Measurements from ENCODE around the gene EXD3.

- TF ChIP-seq POLR2A (IDR thresholded peaks at IDR 0.05), result no peak
- no peak for TF ChIP-seq CTCF (IDR thresholded peaks at IDR 0.05)
- no peak for TF ChIP-seq POLR2AphosphoS5 (IDR thresholded peaks at IDR 0.05)
Observed at GRCh38 chr9:137266162-137266527, 156.8 kb downstream of the EXD3 start.

All from breast epithelium (tissue), 3 donors.